Measurements from ENCODE around the gene OSGEPL1. TPM values are rescaled to one million over a fixed set of nuclear protein-coding genes. Genes with fewer than 3 reads are reported as not detected.

OSGEPL1 gene
- total RNA-seq = 10 to 100 TPM in 1 of 3 donors, 1 to 10 TPM in 2; 5.6 to 10.2 (median 8.5) TPM
- 24.5 TPM for total RNA-seq (2013)

DNA sequence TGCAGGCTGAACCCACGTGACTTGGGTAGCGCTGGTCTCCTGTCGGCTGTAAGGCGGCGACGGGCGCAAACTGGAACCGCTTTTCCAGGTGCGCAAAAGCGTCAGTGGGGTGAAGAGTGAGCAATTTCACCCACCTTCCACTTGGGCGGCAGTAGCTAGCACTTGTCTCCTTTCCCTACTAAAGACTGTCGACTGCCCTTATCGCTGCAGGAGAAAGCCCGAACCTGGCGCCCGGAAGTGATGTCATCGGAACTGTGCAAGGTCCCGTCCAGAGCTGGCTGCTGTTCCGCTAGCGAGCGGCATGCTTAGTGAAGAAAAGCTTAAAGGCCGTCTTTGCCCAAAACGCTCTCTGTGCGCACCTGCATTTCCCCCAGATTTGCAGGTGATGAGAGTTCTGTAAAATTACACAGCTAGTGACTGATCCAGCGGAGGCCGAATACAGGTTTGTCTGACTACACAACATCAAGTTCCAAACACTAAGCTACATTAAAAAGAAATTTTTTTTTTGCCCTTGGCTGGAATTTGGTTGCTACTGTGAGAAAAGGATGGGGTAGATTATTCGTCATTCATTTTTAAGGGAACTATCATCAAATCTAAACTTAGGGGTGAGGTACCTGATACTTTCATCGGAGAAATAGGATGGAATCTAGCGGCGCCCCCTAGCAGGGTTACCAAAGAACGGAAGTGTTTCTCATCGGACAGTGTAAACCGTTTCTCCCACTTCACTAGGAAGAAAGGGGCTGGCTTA, at the start of gene OSGEPL1:
TSS of gene OSGEPL1 (minus strand) at position 242 of the 748 bp plus-strand sequence. CDS start 1,152 bp downstream, outside the sequence.
- Mint-ChIP-seq H3K36me3 (no peaks in the 10 kb centered on the region), H3K27ac (peak within 1 kb of the TSS; percentile 95 to 98), H3K4me3 (peak within 1 kb of the TSS; percentile 99), H3K27me3 (ENCODE audit: low read depth in 2 of 2) (no peaks in the 10 kb centered on the region), H3K9me3 (no peaks in the 10 kb centered on the region), H3K4me1 (peaks cover 6 to 7% of the 10 kb centered on the region in 2 donors)
- DNase-seq (peak; percentile 85 to 96), ATAC-seq (peak; percentile 91 to 95 (median 93))
- H3K27ac ChIP-seq (ENCODE audit: low read length) = peak within 1 kb of the TSS; percentile 86
- H3K36me3 ChIP-seq (ENCODE audit: control insufficient read depth, insufficient read depth, low read length) = no peaks in the 10 kb centered on the region
- under 1% methylated on average over 25 of the region's 33 CpGs for WGBS (ENCODE audit: insufficient coverage)
- peak within 1 kb of the TSS; percentile 70 for H3K4me3 ChIP-seq (ENCODE audit: low read length)
- no peaks in the 10 kb centered on the region for H3K27me3 ChIP-seq (ENCODE audit: control insufficient read depth, insufficient read depth, low read length)
- H3K9me3 ChIP-seq (ENCODE audit: control insufficient read depth, insufficient read depth, low read length) = no peaks in the 10 kb centered on the region
- TF ChIP-seq, protein P1, sequence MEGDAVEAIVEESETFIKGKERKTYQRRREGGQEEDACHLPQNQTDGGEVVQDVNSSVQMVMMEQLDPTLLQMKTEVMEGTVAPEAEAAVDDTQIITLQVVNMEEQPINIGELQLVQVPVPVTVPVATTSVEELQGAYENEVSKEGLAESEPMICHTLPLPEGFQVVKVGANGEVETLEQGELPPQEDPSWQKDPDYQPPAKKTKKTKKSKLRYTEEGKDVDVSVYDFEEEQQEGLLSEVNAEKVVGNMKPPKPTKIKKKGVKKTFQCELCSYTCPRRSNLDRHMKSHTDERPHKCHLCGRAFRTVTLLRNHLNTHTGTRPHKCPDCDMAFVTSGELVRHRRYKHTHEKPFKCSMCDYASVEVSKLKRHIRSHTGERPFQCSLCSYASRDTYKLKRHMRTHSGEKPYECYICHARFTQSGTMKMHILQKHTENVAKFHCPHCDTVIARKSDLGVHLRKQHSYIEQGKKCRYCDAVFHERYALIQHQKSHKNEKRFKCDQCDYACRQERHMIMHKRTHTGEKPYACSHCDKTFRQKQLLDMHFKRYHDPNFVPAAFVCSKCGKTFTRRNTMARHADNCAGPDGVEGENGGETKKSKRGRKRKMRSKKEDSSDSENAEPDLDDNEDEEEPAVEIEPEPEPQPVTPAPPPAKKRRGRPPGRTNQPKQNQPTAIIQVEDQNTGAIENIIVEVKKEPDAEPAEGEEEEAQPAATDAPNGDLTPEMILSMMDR (IDR thresholded peaks at IDR 0.05) = peak; percentile 60
- intact Hi-C loops (cut with micrococcal nuclease) = loop anchor here (1.0 to 2.0 kb wide), 4 partner anchors 22 to 322 kb away; partner anchors contain the start of genes ASNSD1, ORMDL1, PMS1 and WDR75
- no peaks in the 10 kb centered on the region for H3K4me1 ChIP-seq (ENCODE audit: control insufficient read depth, insufficient read depth, low read length)

- Mint-ChIP-seq H3K4me1 (peaks cover 0 to 4% of the 10 kb centered on the region in 2 donors), H3K27me3 (ENCODE audit: low read depth in 2 of 2) (no peaks in the 10 kb centered on the region), H3K4me3 (no peak overlapping the region), H3K9me3 (no peaks in the 10 kb centered on the region), H3K27ac (no peak overlapping the region), H3K36me3 (no peaks in the 10 kb centered on the region)
- TF ChIP-seq, protein P1 (IDR thresholded peaks at IDR 0.05) = no peak
- no peak for DNase-seq
- Histone ChIP-seq H3K4me1 (ENCODE audit: control insufficient read depth, insufficient read depth, low read length) (no peaks in the 10 kb centered on the region), H3K9me3 (ENCODE audit: control insufficient read depth, insufficient read depth, low read length) (no peaks in the 10 kb centered on the region), H3K27me3 (ENCODE audit: control insufficient read depth, insufficient read depth, low read length) (no peaks in the 10 kb centered on the region), H3K36me3 (ENCODE audit: control insufficient read depth, insufficient read depth, low read length) (peaks cover 24% of the 10 kb centered on the region), H3K27ac (ENCODE audit: low read length) (no peak overlapping the region), H3K4me3 (ENCODE audit: low read length) (no peak overlapping the region)
- WGBS (ENCODE audit: insufficient coverage) = 82% methylated on average over 2 of the region's 3 CpGs
- intact Hi-C loops (cut with micrococcal nuclease) = no loop called here
- no peak for ATAC-seq
Measured at GRCh38 chr2:189803431-189803830, 40.8 kb upstream of the OSGEPL1 start.

GRCh38 chr2:189802396-189802912, 39.9 kb upstream of the OSGEPL1 start:
- H3K27ac Mint-ChIP-seq = no peak overlapping the region
- Histone ChIP-seq H3K9me3 (ENCODE audit: control insufficient read depth, insufficient read depth, low read length) (no peaks in the 10 kb centered on the region), H3K27me3 (ENCODE audit: control insufficient read depth, insufficient read depth, low read length) (no peaks in the 10 kb centered on the region), H3K36me3 (ENCODE audit: control insufficient read depth, insufficient read depth, low read length) (peaks cover 28% of the 10 kb centered on the region), H3K27ac (ENCODE audit: low read length) (no peak overlapping the region), H3K4me1 (ENCODE audit: control insufficient read depth, insufficient read depth, low read length) (no peaks in the 10 kb centered on the region), H3K4me3 (ENCODE audit: low read length) (no peak overlapping the region)
- no peaks in the 10 kb centered on the region for H3K27me3 Mint-ChIP-seq (ENCODE audit: low read depth in 2 of 2)
- 100% methylated on average over 2 of the region's 2 CpGs for WGBS (ENCODE audit: insufficient coverage)
- peaks cover 2 to 4% of the 10 kb centered on the region in 2 donors for H3K4me1 Mint-ChIP-seq
- no peak for DNase-seq
- no peaks in the 10 kb centered on the region for H3K9me3 Mint-ChIP-seq
- TF ChIP-seq, protein P1 (IDR thresholded peaks at IDR 0.05) = no peak
- intact Hi-C loops (cut with micrococcal nuclease) = no loop called here
- H3K4me3 Mint-ChIP-seq = no peak overlapping the region
- no peaks in the 10 kb centered on the region for H3K36me3 Mint-ChIP-seq
- ATAC-seq = no peak

All from natural killer cell (primary cell).